BJ (cell line): ENCODE measurements around the gene POLD2. TPM values are rescaled to one million over a fixed set of nuclear protein-coding genes. Genes with fewer than 3 reads are reported as not detected.

Experiments used
- CTCF ChIA-PET: fragments of 350-600 bp; formaldehyde crosslinking; extraction: SDS; loops from one replicate; lab custom pipeline; 2021; ENCODE audit warnings: antibody characterized with exemption, inconsistent platforms; lab: Yijun Ruan, JAX
- POLR2A ChIA-PET: fragments of 300-600 bp; sonication (Branson Sonifier 250); formaldehyde crosslinking; extraction: SDS; loops from one replicate; lab custom pipeline; 2021; ENCODE audit warnings: antibody characterized with exemption; lab: Charles Lee
- DNase-seq: peaks from one replicate; pipeline ENCODE4 v3.0.0-alpha.2; 2011; ENCODE audit warnings: low read depth
- H3K27me3 ChIP-seq: 2 replicates; pipeline ENCODE4 v1.6.0; 2011; ENCODE audit warnings: low read length; ENCODE audit not compliant: control insufficient read depth, insufficient read depth
- H3K36me3 ChIP-seq: 2 replicates; pipeline ENCODE4 v1.5.1; 2011; ENCODE audit warnings: low read length; ENCODE audit not compliant: control insufficient read depth, insufficient read depth
- H3K4me3 ChIP-seq: 2 replicates; pipeline ENCODE4 v1.5.1; 2011; ENCODE audit warnings: low read depth, mild to moderate bottlenecking, control low read depth, low read length
- CTCF ChIP-seq: IDR thresholded peaks from 2 replicates; pipeline ENCODE4 v1.5.1; 2011; ENCODE audit warnings: low read depth, mild to moderate bottlenecking, control low read depth, inconsistent platforms, low read length, moderate library complexity; ENCODE audit not compliant: insufficient read depth
- polyA plus RNA-seq: library from polyadenylated mRNA; depleted of rRNA; stranded (reverse); fragments of >200 nt; gene quantifications from 2 replicates; pipeline ENCODE4 v1.2.3, GENCODE V29; 2011

POLD2 gene
- polyA plus RNA-seq, 1 experiment = 87.2 TPM

DNA sequence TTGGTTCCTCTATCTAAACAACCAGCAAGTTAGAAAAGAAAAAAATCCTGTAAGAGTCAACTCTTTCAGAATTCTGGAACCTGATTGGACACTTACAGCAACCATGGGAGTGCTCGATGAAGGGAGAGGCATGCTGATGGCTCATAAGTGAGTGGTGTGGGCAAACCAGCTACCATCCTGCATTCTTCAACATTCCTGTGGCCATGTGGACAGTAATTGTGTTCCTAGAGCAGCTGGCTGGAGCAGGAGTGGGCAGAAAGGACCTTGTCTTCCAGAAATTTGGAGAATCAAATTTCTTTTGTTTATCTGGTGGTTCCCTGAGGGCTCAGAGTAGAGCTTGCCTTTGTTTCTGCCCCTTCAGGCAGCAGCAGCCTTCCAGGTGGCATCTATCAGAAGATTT is 40.2 kb upstream of the POLD2 start:
- H3K4me3 ChIP-seq = no peak overlapping the region
- DNase-seq = peak; percentile 85
- no peaks in the 10 kb centered on the region for H3K36me3 ChIP-seq
- no peak for TF ChIP-seq CTCF
- 0 out of 2 replicates have a peak, but pooled peaks cover 1% of the 10 kb centered on the region for H3K27me3 ChIP-seq
- ChIA-PET POLR2A (interaction anchor here (1.2 kb wide), 2 partner anchors 17 to 75 kb away, joined by 4 read pairs; no protein-coding TSS in a partner anchor), CTCF (interaction anchor here (1.2 to 2.5 kb wide), 3 partner anchors 16 to 38 kb away, joined by 3 to 11 read pairs (median 7); no protein-coding TSS in a partner anchor)

GRCh38 chr7:44162785-44163395 is 39.5 kb upstream of the POLD2 start:
- Histone ChIP-seq H3K36me3 (no peaks in the 10 kb centered on the region), H3K4me3 (no peak overlapping the region), H3K27me3 (0 out of 2 replicates have a peak, but pooled peaks cover 1% of the 10 kb centered on the region)
- CTCF ChIA-PET = interaction anchor here (1.1 to 2.5 kb wide), 4 partner anchors 15 to 38 kb away, joined by 3 to 11 read pairs (median 6); no protein-coding TSS in a partner anchor
- no peak for TF ChIP-seq CTCF
- DNase-seq = no peak
- POLR2A ChIA-PET = interaction anchor here (1.2 kb wide), 2 partner anchors 16 to 74 kb away, joined by 4 read pairs; no protein-coding TSS in a partner anchor

- CTCF ChIA-PET = interaction anchor here (1.1 to 2.5 kb wide), 2 partner anchors 15 to 33 kb away, joined by 4 to 11 read pairs; no protein-coding TSS in a partner anchor
- Histone ChIP-seq H3K4me3 (no peak overlapping the region), H3K27me3 (0 out of 2 replicates have a peak, but pooled peaks cover 1% of the 10 kb centered on the region), H3K36me3 (no peaks in the 10 kb centered on the region)
- DNase-seq = no peak
- POLR2A ChIA-PET = no interaction called here
- no peak for TF ChIP-seq CTCF
Measured at GRCh38 chr7:44162179-44162578, 38.8 kb upstream of the POLD2 start.

DNA sequence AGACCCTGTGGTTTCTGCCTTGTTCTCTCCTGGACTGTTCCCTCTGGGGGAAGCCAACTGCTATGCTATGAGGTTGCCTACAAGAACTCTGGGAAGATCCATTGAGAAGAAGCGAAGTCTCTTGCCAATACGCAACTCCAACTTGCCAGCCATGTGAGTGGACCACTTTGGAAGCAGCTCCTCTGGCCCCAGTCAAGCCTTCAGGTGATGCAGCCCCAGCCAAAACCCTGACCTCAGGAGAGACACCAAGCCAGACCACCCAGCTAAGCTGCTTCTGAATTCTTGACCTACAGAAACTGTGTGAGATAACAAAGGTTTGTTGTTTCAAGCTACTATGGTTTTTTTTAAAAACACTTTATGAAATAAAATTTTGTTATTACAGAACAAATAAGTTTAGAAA is 38.0 kb upstream of the POLD2 start:
- CTCF ChIA-PET = interaction anchor here (2.5 kb wide), 1 partner anchor 14 kb away, joined by 11 read pairs; no protein-coding TSS in a partner anchor
- no peak for DNase-seq
- POLR2A ChIA-PET = no interaction called here
- Histone ChIP-seq H3K27me3 (0 out of 2 replicates have a peak, but pooled peaks cover 1% of the 10 kb centered on the region), H3K36me3 (no peaks in the 10 kb centered on the region), H3K4me3 (no peak overlapping the region)
- TF ChIP-seq CTCF = no peak

GRCh38 chr7:44159824-44160630 is 36.7 kb upstream of the POLD2 start:
- no peak for TF ChIP-seq CTCF
- POLR2A ChIA-PET = no interaction called here
- no peaks in the 10 kb centered on the region for H3K36me3 ChIP-seq
- CTCF ChIA-PET = interaction anchor here (0.6 kb wide), 1 partner anchor 18 kb away, joined by 3 read pairs; no protein-coding TSS in a partner anchor
- H3K4me3 ChIP-seq = no peak overlapping the region
- DNase-seq = no peak
- H3K27me3 ChIP-seq = no peaks in the 10 kb centered on the region
